GM18861 (cell line): Measurements from ENCODE around the gene CCL22.
"Not testable (repeated sequence)": the region's sequence is repeated elsewhere in the genome, so short reads cannot be mapped to it uniquely, and the experiment has no call there.

Experiments used
- ATAC-seq: cut with Tn5 transposase; IDR thresholded peaks from one replicate; pipeline ENCODE4 v1.9.1; 2021; ENCODE audit not compliant: unreplicated experiment

Gene CCL22

GRCh38 chr16:57391300-57391699, 32.7 kb downstream of the CCL22 start:
- ATAC-seq, result no peak

GRCh38 chr16:57391708-57392107, 33.1 kb downstream of the CCL22 start:
- no peak for ATAC-seq

- ATAC-seq, result no peak
These were observed 34.1 kb downstream of the CCL22 start for GRCh38 chr16:57392694-57393093.

- no peak for ATAC-seq
These were observed 35.9 kb downstream of the CCL22 start for GRCh38 chr16:57394444-57394843.

- ATAC-seq, result no peak
These were observed 36.4 kb downstream of the CCL22 start for GRCh38 chr16:57395026-57395425.

DNA sequence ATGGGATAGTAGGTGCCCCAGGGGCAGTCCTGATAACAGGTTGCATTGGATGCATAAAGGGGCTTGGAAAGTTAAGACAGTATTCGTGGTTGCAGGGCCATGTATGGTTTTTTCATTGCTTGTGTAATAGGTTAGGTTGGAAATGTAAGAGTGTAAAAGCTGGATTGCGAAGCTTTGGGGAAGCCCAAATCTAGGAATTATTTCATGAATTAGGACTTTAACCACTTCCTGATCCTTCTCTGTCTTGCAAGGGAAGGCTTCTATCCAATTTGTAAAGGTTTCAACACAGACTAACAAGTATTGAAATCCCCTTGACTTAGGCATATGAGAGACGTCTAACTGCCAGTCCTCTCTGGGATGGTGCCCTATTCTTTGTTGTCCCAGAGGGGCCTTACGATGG, 38.2 kb downstream of the CCL22 start:
- ATAC-seq, result no peak

DNA sequence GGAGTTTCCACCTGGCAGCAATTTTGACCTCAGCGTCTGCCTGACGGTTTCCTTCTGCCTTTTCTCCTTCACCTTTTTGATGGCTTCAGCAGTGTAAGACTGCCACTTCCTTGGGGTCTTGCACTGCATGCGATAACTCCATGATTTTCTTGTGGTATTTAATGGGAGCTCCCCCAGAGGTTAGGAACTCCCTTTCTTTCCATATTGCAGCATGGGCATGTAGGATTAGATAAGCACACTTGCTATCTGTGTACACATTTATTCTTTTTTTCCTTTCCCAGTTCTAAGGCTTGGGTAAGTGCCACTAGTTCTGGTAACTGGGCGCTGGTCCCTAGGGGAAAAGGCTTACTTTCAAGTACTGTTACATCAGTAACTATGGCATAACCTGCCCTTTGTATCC, 38.9 kb downstream of the CCL22 start:
- not testable (repeated sequence) for ATAC-seq

GRCh38 chr16:57401943-57402640, 43.5 kb downstream of the CCL22 start:
- ATAC-seq, result no peak

GRCh38 chr16:57403965-57404817, 45.6 kb downstream of the CCL22 start, which contains the start of gene CCL17:
TSS of gene CCL17 (plus strand) at chr16:57404767. CDS start at chr16:57413933, 9,166 bp downstream.
- ATAC-seq, result no peak

DNA sequence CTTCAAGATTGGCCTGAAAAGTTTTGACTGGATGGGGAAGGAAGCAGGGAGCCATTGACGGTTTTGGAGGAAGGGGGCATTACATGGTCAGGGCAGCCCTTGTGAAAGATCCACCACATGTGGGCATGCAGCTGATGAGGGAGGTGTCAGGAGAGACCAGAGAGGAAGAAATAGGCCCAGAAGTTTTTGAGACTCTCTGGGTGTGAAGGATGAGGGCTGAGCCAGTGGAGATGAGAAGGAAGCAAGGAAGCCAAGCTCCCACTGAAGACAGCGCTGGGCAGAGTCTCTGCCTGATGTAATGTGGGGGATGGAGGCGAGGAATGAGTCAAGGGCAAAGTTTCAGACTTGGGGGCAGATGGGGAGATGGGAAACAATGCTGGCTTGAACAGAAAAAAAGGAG, 46.5 kb downstream of the CCL22 start:
- no peak for ATAC-seq

DNA sequence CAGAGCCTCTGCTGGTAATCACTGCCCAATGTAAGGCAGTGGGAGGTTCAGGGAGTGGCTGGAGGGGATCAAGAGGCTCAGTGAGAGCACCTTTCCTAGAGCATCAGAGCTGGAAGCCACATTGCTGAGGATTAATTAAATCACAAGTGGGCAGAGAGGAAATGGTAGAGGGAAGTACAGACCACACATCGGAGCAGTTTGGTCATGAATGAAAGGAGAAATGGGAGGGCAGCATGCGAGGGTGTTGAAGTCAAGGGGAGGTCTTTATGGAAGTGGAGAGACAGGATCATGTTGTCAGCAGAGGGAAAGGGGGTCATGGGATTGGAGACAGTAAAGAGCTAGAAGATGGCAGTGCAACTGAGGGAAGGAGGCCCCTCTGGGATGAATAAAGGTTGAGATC, 48.3 kb downstream of the CCL22 start:
- ATAC-seq, result no peak

GRCh38 chr16:57407521-57408353, 49.2 kb downstream of the CCL22 start:
- no peak for ATAC-seq

- no peak for ATAC-seq
These were observed 50.5 kb downstream of the CCL22 start for GRCh38 chr16:57409065-57409464.

- ATAC-seq, result no peak
These were observed 51.4 kb downstream of the CCL22 start for GRCh38 chr16:57409870-57410587.

GRCh38 chr16:57411362-57411976, 52.9 kb downstream of the CCL22 start:
- ATAC-seq, result no peak

GRCh38 chr16:57412584-57412983, 54.0 kb downstream of the CCL22 start:
- no peak for ATAC-seq

DNA sequence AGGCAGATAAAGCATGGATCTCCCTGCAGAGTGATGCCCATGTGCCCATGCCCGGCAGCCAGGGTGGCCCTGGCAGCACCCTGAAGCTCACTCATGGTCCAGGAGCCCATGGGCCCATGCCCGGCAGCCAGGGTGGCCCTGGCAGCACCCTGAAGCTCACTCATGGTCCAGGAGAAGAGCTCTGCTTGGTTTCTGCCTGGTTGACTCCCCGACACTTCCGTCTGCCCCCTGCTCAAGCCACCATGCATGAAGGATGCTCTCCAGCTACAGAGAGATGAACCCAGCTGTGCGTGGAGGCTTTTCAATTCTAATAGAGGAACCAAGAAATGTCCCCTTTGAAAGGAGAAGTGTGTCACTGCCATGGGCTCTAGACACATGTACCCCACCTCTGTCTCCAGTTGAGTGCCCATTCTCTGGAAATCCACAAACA, 54.7 kb downstream of the CCL22 start:
- peak; percentile 67 for ATAC-seq

DNA sequence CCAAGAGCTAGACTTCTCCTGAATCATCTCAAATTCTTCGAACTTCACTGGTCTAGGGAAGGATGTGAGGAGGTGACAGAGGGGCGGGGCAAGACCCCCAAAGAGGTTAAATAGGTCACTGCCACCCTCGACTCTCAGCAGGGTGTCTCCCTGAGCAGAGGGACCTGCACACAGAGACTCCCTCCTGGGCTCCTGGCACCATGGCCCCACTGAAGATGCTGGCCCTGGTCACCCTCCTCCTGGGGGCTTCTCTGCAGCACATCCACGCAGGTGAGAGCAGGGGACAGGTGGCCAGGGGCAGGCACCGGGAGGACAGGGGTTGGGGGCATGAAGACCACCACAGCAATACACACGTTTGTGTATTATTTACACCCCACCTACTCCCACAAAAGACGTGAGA, 55.1 kb downstream of the CCL22 start:
- ATAC-seq, result no peak
